Uterus (tissue), 4 donors: ENCODE measurements around the gene SYTL5. TPM values are rescaled to one million over a fixed set of nuclear protein-coding genes. Genes with fewer than 3 reads are reported as not detected.

Experiments used
- DNase-seq, 2 donors: peaks; one replicate each; pipeline ENCODE4 v3.0.0-alpha.2; 2019 to 2020
- H3K27ac ChIP-seq, 2 donors: fragments of 200-600 bp; sonication (generic); 1 replicate in 1 of 2; 2 replicates in 1 of 2; pipeline ENCODE4 v1.5.1; 2016 to 2018
- H3K27me3 ChIP-seq, 2 donors: fragments of 200-600 bp; sonication (generic); one replicate each; pipeline ENCODE4 v1.5.1; 2018 to 2019; ENCODE audit warnings: control low read depth in 1 of 2
- H3K36me3 ChIP-seq, 2 donors: fragments of 200-600 bp; sonication (generic); one replicate each; pipeline ENCODE4 v1.5.1; 2019; ENCODE audit warnings: control low read depth in 1 of 2
- H3K4me1 ChIP-seq, 2 donors: fragments of 200-600 bp; sonication (generic); one replicate each; pipeline ENCODE4 v1.5.1; 2018 to 2019; ENCODE audit warnings: control low read depth in 1 of 2
- H3K4me3 ChIP-seq, 2 donors: fragments of 200-600 bp; sonication (generic); 1 replicate in 1 of 2; 2 replicates in 1 of 2; pipeline ENCODE4 v1.5.1; 2018 to 2019; ENCODE audit warnings: mild to moderate bottlenecking in 1 of 2
- H3K9me3 ChIP-seq, 2 donors: fragments of 200-600 bp; sonication (generic); one replicate each; pipeline ENCODE4 v1.5.1; 2019; ENCODE audit warnings: control low read depth in 1 of 2
- CTCF ChIP-seq, 4 experiments: fragments of 200-600 bp in 2 of 4; fragments of 450-650 bp in 2 of 4; sonication (generic) in 2 of 4; IDR thresholded peaks; one replicate each; pipeline ENCODE4 v1.5.1; 2016 to 2019; ENCODE audit warnings: antibody characterized with exemption in 4 of 4, mild to moderate bottlenecking in 2 of 4, moderate library complexity in 1 of 4
- POLR2A ChIP-seq, 2 donors: fragments of 450-650 bp; IDR thresholded peaks; one replicate each; pipeline ENCODE4 v1.6.1; 2016; ENCODE audit warnings: antibody characterized with exemption in 2 of 2, mild to moderate bottlenecking in 1 of 2, moderate library complexity in 1 of 2
- intact Hi-C: fragments of 100-400 bp; cut with DNase I; formaldehyde crosslinking; loops from one replicate; pipeline ENCODE4 v1.15.1; 2023; ENCODE audit warnings: low total_unique reads
- total RNA-seq, 4 donors: library from RNA; depleted of rRNA in 3 of 4; stranded (reverse); fragments of >200 nt in 3 of 4; gene quantifications; one replicate each; pipeline versions ENCODE4 v1.1.0 to v1.2.4, GENCODE V29; 2014 to 2023
- donor health status: DM: yes; HTN: yes; CAD: no.

Gene SYTL5
- total RNA-seq, 4 donors from 2014 or later: under 0.01 to 3.1 (median 1.6) TPM

GRCh38 chrX:38085813-38086212, 79.5 kb downstream of the SYTL5 start:
- no peaks in the 10 kb centered on the region for H3K36me3 ChIP-seq
- intact Hi-C loops: no loop called here
- TF ChIP-seq CTCF (IDR thresholded peaks at IDR 0.05): no peak
- no peak for TF ChIP-seq POLR2A (IDR thresholded peaks at IDR 0.05)
- H3K9me3 ChIP-seq: no peaks in the 10 kb centered on the region
- H3K4me3 ChIP-seq: no peak overlapping the region
- DNase-seq: no peak
- H3K4me1 ChIP-seq: no peaks in the 10 kb centered on the region
- H3K27ac ChIP-seq: no peak overlapping the region
- no peaks in the 10 kb centered on the region for H3K27me3 ChIP-seq

GRCh38 chrX:38086451-38087215, 80.3 kb downstream of the SYTL5 start:
- no peak for DNase-seq
- Histone ChIP-seq H3K27me3 (no peaks in the 10 kb centered on the region), H3K27ac (no peak overlapping the region), H3K36me3 (no peaks in the 10 kb centered on the region), H3K4me3 (no peak overlapping the region), H3K4me1 (no peaks in the 10 kb centered on the region), H3K9me3 (no peaks in the 10 kb centered on the region)
- intact Hi-C loops: no loop called here
- TF ChIP-seq CTCF (IDR thresholded peaks at IDR 0.05) (no peak), POLR2A (IDR thresholded peaks at IDR 0.05) (no peak)

DNA sequence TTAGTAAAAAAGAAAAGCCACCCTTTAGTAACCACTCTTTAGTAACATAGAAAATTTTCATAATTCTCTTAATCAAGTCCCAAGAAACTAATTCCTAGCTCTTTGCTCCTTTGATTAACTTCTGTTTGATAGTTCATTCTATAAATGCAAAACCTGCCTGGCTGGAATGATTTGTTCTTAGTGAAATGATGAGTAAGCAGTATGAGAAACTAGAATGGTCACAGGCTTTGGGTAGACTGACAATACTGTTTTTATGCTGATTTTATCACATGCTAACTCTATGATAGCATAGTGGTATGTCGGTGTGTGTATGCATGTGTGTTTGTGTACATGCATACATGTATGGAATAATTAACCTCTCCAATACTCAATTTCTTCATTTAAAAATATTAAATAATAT, 81.2 kb downstream of the SYTL5 start:
- H3K4me3 ChIP-seq: no peak overlapping the region
- no peaks in the 10 kb centered on the region for H3K36me3 ChIP-seq
- no peaks in the 10 kb centered on the region for H3K4me1 ChIP-seq
- H3K27me3 ChIP-seq: no peaks in the 10 kb centered on the region
- TF ChIP-seq POLR2A (IDR thresholded peaks at IDR 0.05) (no peak), CTCF (IDR thresholded peaks at IDR 0.05) (no peak)
- no peaks in the 10 kb centered on the region for H3K9me3 ChIP-seq
- no peak overlapping the region for H3K27ac ChIP-seq
- intact Hi-C loops: no loop called here
- DNase-seq: no peak

DNA sequence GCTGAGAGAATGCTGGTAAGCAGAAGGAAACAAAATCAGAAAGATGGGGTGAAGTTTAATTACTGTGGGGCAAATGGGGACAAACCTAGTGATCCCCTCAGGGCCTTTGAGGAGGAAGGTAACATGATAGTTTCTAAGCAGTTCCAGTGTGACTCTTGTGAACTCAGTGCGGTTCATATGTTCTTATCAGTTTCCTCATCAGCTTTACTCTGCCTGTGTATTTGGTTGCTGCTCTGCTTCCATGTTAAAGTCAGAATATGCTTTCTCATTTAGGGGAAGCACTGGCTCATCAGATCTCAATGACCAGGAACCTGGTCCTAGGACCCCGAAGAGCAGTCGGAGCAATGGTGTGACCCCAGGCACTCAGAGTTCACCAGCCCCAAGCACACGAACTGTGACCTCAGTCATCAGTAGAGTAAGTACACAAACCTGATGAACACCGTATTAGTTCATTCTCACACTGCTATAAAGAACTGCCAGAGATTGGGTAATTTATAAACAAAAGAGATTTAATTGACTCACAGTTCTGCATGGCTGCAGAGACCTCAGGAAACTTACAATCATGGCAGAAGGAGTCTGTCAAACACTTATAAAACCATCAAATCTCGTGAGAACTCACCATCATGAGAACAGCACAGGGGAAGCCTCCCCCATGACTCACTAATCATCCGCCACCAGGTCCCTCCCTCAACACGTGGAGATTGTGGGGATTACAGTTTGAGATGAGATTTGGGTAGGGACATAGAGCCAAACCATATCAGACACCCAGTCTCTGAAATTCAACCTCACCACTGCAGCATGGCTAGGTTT, 83.0 kb downstream of the SYTL5 start:
- Histone ChIP-seq H3K27ac (no peak overlapping the region), H3K4me1 (no peaks in the 10 kb centered on the region), H3K9me3 (no peaks in the 10 kb centered on the region), H3K27me3 (no peaks in the 10 kb centered on the region), H3K36me3 (no peaks in the 10 kb centered on the region), H3K4me3 (no peak overlapping the region)
- no peak for DNase-seq
- TF ChIP-seq CTCF (IDR thresholded peaks at IDR 0.05) (no peak), POLR2A (IDR thresholded peaks at IDR 0.05) (no peak)
- intact Hi-C loops: no loop called here

- no peak for TF ChIP-seq CTCF (IDR thresholded peaks at IDR 0.05)
- TF ChIP-seq POLR2A (IDR thresholded peaks at IDR 0.05): no peak
- intact Hi-C loops: no loop called here
- no peaks in the 10 kb centered on the region for H3K9me3 ChIP-seq
- H3K4me3 ChIP-seq: no peak overlapping the region
- no peak overlapping the region for H3K27ac ChIP-seq
- no peak for DNase-seq
- H3K4me1 ChIP-seq: no peaks in the 10 kb centered on the region
- no peaks in the 10 kb centered on the region for H3K27me3 ChIP-seq
- no peaks in the 10 kb centered on the region for H3K36me3 ChIP-seq
These were observed 89.7 kb downstream of the SYTL5 start for GRCh38 chrX:38095971-38096529.
